NCI-H1436 (cell line): Measurements from ENCODE around the gene SYNGR4.

Experiments used
- DNase-seq: peaks from one replicate; lab custom pipeline; 2025; lab: John Stamatoyannopoulos, UW

The SYNGR4 gene

DNA sequence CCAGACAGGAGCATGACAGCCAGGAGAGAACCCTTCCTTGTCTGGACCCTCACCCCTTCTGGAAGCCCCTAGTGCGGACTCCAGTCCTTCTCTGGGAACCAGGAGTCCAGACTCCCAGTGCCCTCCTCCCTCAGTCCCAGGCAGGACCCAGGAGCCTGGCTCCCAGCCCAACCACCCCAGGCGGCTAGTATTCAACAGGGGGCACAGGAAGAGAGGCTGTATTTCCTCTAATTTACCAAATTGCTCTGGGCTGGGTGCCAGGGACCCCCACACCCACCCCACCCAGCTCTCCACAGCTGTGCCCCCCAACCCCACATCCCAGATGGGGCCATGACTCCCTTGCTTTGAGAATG is 32.6 kb downstream of the SYNGR4 start:
- DNase-seq: no peak

DNA sequence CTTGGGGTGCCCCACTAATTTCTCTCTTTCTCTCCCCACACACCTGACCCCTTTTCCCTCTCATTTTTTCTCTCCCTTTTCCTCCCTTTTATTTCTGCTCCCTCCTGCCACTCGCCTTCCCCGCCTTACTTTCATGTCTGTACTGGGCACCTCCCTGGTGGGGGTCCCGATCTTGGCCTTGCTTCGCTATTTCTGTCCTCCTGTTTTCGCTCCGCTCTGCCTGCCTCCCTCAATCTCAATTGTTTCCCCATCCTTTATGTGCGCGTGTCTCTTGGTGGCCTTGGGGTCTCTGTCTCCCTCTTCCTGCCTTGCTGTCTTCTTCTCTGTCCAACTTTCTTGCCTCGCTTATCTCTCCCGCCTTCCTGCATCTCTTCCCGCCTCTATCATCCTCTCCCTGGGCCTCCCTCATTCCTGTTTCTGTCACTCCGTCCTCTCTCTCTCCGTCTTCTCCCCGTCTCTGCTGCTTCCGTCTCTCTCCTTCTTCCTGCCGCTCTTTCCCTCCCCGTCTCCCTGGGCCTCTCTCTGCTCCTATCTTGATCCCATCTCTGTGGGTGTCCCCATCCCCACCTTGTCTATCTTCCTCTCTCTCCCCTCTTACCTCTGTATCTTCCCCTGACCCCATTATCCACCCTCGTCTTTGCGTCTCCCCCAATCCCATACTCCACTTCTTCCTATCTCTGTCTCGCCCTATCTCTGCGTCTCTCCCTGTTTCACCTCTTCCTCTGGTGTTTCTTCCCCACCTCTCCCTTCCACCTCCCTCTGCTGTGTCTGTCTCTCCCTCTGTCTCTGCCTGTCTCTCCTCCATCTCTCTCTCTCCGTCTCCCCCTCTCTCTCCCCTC is 33.3 kb downstream of the SYNGR4 start:
- DNase-seq: no peak

DNA sequence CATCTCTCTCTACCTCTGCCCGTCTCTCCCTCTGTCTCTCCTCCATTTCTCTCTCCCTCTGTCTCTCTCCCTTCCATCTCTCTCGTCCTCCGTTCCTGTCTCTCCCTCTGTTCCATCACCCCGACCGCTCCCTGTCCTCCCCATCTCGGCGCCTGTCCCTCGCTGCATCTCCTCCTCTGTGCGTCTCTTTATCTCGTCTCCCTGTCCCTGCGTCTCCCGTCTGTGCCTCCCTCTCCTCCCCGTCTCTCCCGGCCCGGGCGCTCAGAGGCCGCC is 33.9 kb downstream of the SYNGR4 start:
- DNase-seq: no peak

DNA sequence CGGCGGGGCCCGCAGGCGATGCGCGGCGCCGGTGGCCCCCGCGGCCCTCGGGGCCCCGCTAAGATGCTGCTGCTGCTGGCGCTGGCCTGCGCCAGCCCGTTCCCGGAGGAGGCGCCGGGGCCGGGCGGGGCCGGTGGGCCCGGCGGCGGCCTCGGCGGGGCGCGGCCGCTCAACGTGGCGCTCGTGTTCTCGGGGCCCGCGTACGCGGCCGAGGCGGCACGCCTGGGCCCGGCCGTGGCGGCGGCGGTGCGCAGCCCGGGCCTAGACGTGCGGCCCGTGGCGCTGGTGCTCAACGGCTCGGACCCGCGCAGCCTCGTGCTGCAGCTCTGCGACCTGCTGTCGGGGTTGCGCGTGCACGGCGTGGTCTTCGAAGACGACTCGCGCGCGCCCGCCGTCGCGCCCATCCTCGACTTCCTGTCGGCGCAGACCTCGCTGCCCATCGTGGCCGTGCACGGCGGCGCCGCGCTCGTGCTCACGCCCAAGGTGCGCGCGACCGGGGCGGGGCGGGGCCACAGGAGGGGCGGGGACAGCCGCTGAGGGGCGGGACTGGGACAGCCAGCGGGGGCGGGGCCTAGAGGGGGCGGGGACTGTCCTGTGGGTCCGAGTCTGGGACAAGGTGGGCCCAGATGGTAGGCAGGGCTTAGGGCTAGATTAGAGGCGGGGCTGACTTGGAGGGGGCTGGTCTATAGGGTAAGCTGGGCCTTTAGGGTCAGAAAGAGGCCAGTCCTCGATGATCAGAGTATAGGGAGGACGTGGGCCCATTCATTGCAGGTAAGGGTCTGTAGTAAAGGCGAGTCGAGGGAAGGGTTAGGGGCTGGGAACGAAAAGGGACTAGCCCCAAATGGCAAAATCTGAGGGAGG is 34.4 kb downstream of the SYNGR4 start:
- DNase-seq: peak; percentile 92

DNA sequence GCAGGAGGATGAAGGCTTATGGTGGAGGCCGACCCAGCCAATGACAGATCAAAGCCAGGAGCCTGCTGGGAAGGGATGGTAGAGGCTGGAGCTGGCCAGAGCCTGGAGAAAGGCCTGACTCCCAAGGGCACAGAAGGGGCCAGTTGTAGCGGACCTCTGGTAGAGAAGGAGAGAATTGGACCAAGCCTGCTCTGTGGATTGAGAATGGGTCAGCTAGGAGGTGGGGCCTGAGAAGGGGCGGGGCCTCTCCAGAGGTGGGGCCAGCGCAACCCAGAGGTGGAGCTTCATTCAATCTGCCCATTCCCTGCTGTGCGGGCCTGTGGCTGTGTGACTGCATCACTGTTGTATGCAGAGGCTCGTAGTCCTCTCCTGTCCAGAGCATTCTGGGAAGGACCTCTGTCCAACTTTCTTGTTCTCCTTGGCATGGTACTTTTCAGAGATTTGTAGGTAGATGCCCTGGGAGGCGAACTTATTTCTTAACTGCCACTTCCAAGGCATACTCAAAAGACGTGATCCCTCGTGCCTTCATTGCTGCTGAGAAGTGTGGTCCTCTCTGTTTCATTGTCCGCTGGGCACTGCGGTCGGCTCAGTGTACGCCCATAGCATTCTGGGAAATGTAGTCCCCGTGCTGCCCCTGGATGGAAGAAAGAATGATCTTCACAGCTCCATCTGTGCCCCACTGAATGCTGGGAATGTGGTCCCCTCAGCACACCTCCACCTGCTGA is 36.0 kb downstream of the SYNGR4 start:
- DNase-seq: peak; percentile 76

DNA sequence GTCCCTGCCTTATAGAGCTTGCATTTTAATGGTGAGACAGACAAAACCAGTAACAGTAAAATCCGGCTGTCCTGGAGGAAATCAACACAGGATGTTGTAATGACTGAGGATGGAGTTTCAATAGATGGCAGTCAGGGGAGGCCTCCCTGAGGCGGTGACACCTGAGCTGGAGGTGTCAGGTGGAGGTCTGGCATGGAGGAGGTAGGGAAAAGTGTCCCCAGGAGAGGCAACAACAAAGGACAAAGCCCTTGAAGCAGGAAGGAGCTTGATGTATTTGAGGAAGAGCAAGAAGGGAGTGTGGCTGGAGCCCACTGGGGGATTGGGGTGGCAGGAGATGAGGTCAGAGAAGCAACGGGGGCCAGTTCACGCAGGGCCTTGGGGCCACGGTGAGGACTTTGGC is 37.1 kb downstream of the SYNGR4 start:
- DNase-seq: no peak

DNA sequence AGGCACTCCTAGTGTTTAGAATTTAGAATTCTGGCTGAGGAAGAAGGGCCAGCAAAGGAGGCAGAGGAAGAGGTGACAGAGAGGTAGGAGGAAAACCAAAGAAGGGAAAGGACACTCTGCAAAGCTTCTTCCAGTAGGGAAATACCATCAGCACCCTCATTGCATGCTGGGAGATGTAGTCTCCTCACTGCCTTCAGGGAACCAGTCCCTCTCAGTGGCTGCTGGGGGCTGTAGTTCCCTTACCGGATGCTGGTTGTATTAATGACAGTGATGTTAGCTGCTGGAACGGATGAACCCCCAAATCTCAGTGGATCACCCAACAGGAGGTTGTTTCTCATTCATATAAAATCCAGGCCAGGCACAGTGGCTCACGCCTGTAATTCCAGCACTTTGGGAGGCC is 39.4 kb downstream of the SYNGR4 start:
- peak; percentile 48 for DNase-seq

DNA sequence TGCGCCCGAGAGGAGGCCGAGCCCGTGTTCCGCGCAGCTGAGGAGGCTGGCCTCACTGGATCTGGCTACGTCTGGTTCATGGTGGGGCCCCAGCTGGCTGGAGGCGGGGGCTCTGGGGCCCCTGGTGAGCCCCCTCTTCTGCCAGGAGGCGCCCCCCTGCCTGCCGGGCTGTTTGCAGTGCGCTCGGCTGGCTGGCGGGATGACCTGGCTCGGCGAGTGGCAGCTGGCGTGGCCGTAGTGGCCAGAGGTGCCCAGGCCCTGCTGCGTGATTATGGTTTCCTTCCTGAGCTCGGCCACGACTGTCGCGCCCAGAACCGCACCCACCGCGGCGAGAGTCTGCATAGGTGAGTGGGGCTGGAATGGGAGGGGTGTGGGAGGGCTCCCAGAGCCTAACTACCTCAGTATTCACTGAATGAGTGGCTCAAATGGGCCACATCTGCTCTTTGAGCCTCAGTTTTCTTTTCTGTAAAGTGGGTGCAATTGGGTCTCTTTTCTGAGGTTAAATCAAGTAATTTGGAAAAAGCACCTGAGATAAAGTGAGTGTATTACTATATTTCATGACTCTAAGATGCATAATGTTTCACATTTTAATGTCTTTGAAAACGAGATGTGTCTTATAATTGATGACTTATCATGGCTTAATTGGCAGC is 41.0 kb downstream of the SYNGR4 start:
- no peak for DNase-seq

DNA sequence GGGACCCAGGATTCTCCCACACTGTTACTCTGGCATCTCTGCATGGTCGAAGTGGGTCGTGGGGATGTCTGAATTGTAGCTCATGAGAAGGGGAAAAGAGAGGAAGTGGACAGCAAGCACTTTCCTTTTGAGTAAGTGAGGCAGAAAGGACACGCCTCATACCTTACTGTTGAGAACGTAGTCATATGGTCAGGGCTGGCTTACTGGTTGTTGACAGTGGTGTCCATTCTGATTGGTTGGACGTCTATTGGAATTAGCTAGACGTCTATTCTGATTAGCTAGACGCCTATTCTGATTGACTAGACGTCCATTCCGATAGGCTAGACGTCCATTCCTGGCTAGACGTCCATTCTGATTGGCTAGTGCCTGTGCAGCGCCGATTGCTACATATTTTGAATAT is 41.7 kb downstream of the SYNGR4 start:
- DNase-seq: no peak

DNA sequence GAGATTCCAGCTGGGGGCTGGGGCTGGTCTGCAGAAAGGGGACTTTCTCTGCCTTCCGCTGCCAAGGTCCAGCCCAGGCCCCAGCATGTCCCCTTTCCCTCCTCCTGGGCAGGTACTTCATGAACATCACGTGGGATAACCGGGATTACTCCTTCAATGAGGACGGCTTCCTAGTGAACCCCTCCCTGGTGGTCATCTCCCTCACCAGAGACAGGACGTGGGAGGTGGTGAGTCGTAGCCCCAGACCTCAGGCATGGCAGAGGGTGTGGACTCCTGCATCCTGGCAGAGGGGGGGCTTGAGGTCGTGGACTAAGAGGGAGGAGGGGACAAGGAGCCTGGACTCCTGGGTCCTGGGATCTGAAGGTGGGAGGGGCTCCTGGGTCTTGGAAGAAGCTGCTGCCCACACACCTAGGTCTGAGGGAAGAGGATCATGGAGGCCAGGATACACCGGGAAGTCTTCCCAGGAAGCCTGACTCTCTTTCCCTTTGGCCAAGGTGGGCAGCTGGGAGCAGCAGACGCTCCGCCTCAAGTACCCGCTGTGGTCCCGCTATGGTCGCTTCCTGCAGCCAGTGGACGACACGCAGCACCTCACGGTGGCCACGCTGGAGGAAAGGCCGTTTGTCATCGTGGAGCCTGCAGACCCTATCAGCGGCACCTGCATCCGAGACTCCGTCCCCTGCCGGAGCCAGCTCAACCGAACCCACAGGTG is 49.9 kb downstream of the SYNGR4 start:
- no peak for DNase-seq

DNA sequence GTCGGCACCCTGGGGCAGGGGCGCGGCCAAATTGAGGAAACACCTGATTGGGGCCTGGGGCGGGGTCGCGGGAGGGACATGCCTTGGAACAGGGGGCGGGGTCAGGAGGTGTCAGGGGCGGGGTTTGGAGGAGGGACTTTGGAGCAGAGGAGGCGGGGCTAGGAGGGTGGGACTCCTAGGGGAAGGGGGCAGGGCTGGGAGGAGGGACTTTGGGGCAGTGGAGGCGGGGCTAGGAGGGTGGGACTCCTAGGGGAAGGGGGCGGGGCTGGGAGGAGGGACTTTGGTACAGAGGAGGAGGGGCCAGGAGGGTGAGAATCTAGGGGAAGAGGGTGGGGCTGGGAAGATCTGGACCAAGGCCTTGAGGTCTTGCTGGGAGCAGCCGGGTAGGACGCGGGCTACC is 51.2 kb downstream of the SYNGR4 start:
- peak; percentile 71 for DNase-seq

DNA sequence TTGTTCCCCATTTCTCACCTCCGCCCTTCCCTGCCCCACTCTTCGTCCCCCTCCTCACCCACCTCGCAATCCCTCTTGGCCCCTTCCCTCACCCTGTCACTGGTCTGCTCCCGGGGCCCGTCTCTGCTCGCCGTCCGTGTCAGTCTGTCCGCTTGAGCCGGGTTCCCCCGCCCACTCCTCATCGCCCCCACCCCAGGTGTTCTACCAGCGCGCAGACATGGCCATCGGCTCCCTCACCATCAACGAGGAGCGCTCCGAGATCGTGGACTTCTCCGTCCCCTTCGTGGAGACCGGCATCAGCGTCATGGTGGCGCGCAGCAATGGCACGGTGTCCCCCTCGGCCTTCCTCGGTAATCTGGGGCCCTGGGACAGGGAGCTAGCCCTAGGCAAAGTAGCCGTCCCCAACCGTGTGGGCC is 51.6 kb downstream of the SYNGR4 start:
- DNase-seq: no peak

DNA sequence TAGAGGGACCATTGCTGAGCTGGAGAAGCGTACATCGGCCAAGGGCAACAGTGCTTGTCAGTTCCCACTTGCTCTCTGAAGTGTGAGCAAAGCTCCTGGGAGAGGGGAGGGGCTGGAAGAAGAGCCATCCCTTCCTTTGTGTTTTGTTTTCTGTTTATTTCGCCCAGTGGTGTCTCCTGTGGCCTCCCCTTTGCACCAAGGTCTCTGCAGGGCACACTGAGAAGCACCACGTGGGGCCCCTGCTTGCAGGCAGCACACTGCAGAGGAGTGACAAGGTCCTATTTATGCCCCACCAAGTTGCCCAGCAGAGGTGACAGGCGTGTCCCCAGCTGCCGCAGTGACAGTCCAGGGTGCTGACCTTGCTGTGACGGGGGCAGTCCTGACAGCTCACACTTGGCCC is 53.3 kb downstream of the SYNGR4 start:
- no peak for DNase-seq

DNA sequence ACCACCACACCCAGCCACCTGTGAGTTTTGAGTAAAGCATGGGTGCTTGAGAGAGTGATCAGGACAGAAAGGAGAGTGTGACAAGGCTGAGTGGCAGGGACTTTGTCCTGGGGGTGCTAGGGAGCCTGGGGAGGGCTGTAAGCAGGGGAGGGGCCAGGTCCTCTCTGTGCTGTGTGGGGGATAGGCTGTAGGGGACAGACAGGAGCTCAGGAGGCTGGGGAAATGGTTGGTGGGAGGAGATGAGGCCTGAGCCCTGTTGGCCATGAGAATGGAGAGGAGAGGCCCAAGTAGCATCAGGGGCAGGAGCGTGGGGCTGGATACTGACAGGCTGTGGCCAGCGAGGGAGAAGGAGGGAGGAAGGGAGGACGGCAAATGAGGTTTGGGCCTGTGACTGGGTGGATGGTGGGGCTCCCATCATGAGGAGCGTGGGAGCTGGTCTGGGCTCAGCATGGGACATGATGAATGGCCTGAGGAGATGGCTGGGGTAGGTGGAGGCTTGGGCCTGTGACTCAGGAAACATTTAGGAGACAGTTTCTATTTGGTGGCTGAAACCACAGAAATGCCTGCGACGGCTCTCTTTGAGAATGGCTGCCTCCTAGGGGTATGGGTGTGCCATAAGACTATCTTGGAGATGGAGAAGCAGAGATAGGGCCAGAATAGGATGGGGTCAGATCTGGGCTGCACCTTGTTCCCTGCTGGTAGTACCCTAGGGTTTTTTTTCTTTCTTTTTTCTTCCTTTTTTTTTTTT is 54.3 kb downstream of the SYNGR4 start:
- DNase-seq: no peak

DNA sequence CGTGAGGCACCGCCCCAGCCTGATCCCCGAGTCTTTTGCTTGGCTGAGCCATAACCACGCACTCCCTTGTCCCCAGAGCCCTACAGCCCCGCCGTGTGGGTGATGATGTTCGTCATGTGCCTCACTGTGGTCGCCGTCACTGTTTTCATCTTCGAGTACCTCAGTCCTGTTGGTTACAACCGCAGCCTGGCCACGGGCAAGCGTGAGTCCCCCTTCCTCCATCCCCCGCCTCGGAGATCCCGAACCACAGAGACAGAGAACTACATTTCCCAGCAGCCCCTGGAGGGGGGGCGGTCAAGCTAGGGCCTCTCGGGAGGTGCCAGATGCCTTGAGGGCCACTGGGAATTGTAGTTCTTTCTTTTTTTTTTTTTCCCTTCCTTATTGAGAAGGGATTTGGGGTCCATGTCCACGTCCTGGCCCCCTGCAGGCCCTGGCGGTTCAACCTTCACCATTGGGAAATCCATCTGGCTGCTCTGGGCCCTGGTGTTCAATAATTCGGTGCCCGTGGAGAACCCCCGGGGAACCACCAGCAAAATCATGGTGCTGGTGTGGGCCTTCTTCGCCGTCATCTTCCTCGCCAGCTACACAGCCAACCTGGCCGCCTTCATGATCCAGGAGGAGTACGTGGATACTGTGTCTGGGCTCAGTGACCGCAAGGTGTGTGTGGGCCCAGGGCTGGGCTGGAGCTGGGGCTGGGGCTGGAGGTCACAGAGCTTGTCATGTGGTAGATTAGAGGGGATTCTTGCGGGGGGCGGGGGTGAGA is 55.2 kb downstream of the SYNGR4 start:
- peak; percentile 29 for DNase-seq

DNA sequence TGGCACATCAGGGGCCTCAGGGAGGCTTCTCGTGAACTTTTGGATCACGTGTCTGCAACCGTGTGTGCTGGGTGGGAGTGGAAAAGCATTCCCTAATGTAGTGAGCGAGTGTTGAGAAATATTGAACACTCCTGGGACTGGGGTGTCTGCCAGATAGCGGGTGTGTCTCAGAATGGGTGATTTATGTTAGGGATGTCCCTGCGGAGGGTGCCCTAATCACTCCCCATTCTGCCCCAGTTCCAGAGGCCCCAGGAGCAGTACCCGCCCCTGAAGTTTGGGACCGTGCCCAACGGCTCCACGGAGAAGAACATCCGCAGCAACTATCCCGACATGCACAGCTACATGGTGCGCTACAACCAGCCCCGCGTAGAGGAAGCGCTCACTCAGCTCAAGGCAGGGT is 57.4 kb downstream of the SYNGR4 start:
- peak; percentile 34 for DNase-seq

DNA sequence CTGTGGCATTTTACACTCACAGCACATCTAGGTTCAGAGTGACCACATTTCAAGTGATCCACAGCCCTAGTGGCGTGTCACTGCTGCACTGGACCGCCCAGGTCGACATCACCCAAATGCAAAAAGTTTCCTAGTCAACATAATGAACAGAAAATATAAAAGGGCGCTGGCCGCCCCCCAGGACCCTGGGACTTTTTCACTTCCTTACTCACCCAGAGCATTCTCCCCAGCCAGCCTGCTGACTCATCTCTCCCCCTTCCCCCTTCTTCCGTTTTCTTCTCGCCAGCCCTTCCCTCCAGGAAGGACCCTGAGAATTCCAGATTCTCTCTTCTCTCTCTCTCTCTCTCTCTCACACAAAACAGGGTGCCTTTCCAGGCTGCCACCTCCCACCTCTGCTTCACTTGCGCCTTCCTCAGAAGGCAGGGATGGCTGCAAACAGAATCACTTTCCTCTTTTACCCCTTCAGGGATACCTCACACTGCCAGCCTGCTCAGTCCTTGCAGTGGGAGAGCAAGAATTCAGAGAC is 60.6 kb downstream of the SYNGR4 start:
- DNase-seq: no peak
